ENCODE results near the gene FAM217B.

- TF ChIP-seq CTCF (IDR thresholded peaks at IDR 0.05; ENCODE audit: extremely low read depth in 1 of 2, insufficient read depth in 1 of 2, low read depth in 1 of 2, low read length in 2 of 2) (no peak), POLR2A (IDR thresholded peaks at IDR 0.05; ENCODE audit: low read depth, low read length) (no peak), FOS (IDR thresholded peaks at IDR 0.05; ENCODE audit: borderline replicate concordance, insufficient read depth, low read length) (no peak)
These were observed 21.2 kb downstream of the FAM217B start for GRCh38 chr20:59961423-59961822.

Data from endothelial cell of umbilical vein (primary cell).